Motor neuron (in vitro differentiated cells): ENCODE measurements around the gene CDS1. TPM values are rescaled to one million over a fixed set of nuclear protein-coding genes. Genes with fewer than 3 reads are reported as not detected.
"Not testable (repeated sequence)": the region's sequence is repeated elsewhere in the genome, so short reads cannot be mapped to it uniquely, and the experiment has no call there.

Experiments used
- ATAC-seq, 8 experiments: fragments of 200-7000 bp; cut with Tn5 transposase; replicated peaks in 6 of 8; 2 replicates each; pipeline ENCODE4 v1.8.0; 2021; ENCODE audit warnings: mild to moderate bottlenecking in 8 of 8, moderate library complexity in 8 of 8
- H3K27ac ChIP-seq, 2 donors: fragments of 250-450 bp; sonication (Bioruptor Pico); 2 replicates each; pipeline ENCODE4 v1.9.0; 2021; ENCODE audit warnings: antibody characterized with exemption in 2 of 2, mild to moderate bottlenecking in 2 of 2, moderate library complexity in 1 of 2
- H3K4me1 ChIP-seq, 2 donors: fragments of 250-450 bp; sonication (Bioruptor Pico); replicated peaks in 1 of 2; 2 replicates each; pipeline ENCODE4 v1.6.1; 2021; ENCODE audit warnings: antibody characterized with exemption in 2 of 2, mild to moderate bottlenecking in 2 of 2, moderate library complexity in 1 of 2
- H3K4me3 ChIP-seq, 5 donors: fragments of 250-450 bp; sonication (Bioruptor Pico); 2 replicates each; pipeline ENCODE4 v1.9.0; 2021; ENCODE audit warnings: antibody characterized with exemption in 5 of 5, mild to moderate bottlenecking in 5 of 5, moderate library complexity in 4 of 5
- WGBS, 10 experiments: fragments of 450-650 bp; shearing (Covaris generic); methylation state at CpG; one replicate each; pipeline ENCODE4 v1.0.0; 2022; 5-methylcytosine and 5-hydroxymethylcytosine counted together
- in situ Hi-C, 9 experiments: fragments of 400-800 bp; cut with MboI; loops; one replicate each; pipeline ENCODE4 v1.15.0; 2021; ENCODE audit warnings: low sequenced_read_pairs in 9 of 9, low pct_unique_long_range_greater_than_20kb in 2 of 9; ENCODE audit not compliant: unreplicated experiment in 9 of 9
- total RNA-seq, 8 experiments: library from RNA; unstranded; fragments of 300-600 nt; gene quantifications; 2 replicates each; pipeline versions ENCODE4 v1.2.3 to v1.2.4, GENCODE V29; 2022

CDS1 gene
- 10 to 100 TPM in 1 of 8 experiments, 1 to 10 TPM in 4, under 1 TPM in 3; 0.59 to 23.5 (median 3.2) TPM for total RNA-seq

DNA sequence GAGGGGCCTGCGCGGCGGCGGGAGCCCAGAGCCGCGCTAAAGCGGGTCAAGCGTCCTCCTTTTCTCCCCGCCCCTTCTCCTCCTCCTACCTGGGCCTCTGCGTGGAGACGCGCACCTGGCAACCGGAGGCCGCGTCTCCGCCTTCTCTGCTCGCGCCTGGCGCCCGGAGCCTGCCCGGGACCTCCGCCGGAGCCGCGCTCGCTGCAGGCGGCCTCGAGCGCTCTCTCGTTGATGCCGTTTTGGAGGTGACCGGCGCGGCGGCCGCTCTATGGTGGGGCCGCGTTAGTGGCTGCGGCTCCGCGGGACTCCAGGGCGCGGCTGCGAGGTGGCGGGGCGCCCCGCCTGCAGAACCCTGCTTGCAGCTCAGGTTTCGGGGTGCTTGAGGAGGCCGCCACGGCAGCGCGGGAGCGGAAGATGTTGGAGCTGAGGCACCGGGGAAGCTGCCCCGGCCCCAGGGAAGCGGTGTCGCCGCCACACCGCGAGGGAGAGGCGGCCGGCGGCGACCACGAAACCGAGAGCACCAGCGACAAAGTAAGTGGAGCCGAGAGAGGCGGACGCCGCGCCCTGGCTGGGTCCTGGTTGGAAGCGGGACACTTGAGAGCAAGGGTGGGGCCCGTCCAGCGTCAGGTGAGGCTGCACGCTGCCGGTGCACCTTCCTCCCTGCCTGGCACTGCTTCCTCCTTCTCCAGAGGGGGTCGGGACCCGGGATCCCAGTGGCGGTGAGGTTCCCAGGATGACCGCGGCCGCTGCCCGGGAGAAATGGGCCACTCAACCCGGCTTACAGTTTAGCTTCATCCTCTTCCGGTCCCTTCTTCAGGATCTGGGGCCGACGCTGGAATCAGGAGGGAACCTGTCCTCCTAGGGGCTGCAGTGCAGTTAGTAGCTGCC, at the start of gene CDS1:
CDS1 (plus strand) TSS at position 140 of the 888 bp plus-strand sequence; CDS start at position 415, 275 bp downstream.
- peak in 7 of 8 experiments; percentile 4 to 69 (median 55) for ATAC-seq
- WGBS, 10 experiments = 0% methylated on average over 3 to 11 of the region's 88 CpGs; no CpG with 5 or more reads in 6 of the 10 experiments
- in situ Hi-C loops = loop anchor here in 1 of 9 experiments (25.0 kb wide), 1 partner anchor 404 kb away; no protein-coding TSS in a partner anchor
- H3K4me3 ChIP-seq = peak within 1 kb of the TSS; percentile 60 to 82 (median 78)
- peak within 1 kb of the TSS; percentile 17 to 56 for H3K27ac ChIP-seq
- H3K4me1 ChIP-seq = peaks cover 5% of the 10 kb centered on the region in 2 donors

GRCh38 chr4:84535901-84536300, 47.0 kb upstream of the CDS1 start:
- Histone ChIP-seq H3K27ac (no peak overlapping the region), H3K4me1 (no peaks in the 10 kb centered on the region), H3K4me3 (no peak overlapping the region)
- in situ Hi-C loops = no loop called here
- 65 to 100% (median 94%) methylated on average over 1 to 2 of the region's 2 CpGs; no CpG with 5 or more reads in 1 of the 10 experiments for WGBS, 10 experiments
- ATAC-seq = no peak

DNA sequence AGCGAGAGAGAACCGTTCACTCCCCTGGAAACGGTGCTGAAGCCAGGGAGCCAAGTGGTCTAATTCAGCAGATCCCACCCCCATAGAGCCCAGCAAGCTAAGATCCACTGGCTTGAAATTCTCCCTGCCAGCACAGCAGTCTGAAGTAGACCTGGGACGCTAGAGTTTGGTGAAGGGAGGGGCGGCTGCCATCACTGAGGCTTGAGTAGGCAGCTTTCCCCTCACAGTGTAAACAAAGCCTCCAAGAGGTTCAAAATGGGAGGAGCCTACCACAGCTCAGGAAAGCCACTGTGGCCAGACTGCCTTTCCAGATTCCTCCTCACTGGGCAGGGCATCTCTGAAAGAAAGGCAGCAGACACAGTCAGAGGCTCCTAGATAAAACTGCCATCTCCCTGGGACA, 37.8 kb upstream of the CDS1 start:
- no peaks in the 10 kb centered on the region for H3K4me1 ChIP-seq
- 43 to 100% (median 81%) methylated on average over 1 to 5 of the region's 5 CpGs; no CpG with 5 or more reads in 6 of the 10 experiments for WGBS, 10 experiments
- in situ Hi-C loops = no loop called here

GRCh38 chr4:84547211-84547610, 35.7 kb upstream of the CDS1 start:
- 25 to 100% (median 75%) methylated on average over 1 to 3 of the region's 3 CpGs for WGBS, 10 experiments
- Histone ChIP-seq H3K4me3 (no peak overlapping the region), H3K4me1 (no peaks in the 10 kb centered on the region), H3K27ac (no peak overlapping the region)
- in situ Hi-C loops = no loop called here
- no peak for ATAC-seq

More for the DNA sequence above, 37.8 kb upstream of the CDS1 start:
- ATAC-seq = no peak
- Histone ChIP-seq H3K4me3 (no peak overlapping the region), H3K27ac (no peak overlapping the region)

DNA sequence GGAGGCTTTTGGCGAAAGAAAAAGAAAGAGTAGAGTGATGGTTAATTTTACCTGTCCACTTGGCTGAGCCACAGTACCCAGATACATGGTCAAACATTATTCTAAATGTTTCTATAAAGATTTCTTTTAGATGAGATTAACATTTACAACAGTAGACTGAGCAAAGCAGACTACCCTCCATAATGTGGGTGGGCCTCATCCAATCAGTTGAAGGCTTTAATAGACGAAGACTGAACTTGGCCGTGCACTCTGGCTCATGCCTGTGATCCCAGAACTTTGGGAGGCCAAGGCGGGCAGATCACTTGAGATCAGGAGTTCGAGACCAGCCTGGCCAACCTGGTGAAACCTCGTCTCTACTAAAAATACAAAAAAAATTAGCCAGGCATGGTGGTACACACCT, 33.7 kb upstream of the CDS1 start:
- ATAC-seq, in situ Hi-C loops, H3K4me1 ChIP-seq, H3K27ac ChIP-seq, H3K4me3 ChIP-seq: not testable (repeated sequence)
- 7 to 100% (median 53%) methylated on average over 2 to 5 of the region's 6 CpGs; no CpG with 5 or more reads in 1 of the 10 experiments for WGBS, 10 experiments

- ATAC-seq = no peak
- 67 to 100% (median 94%) methylated on average over 2 to 5 of the region's 5 CpGs; no CpG with 5 or more reads in 1 of the 10 experiments for WGBS, 10 experiments
- H3K4me1 ChIP-seq = no peaks in the 10 kb centered on the region
- in situ Hi-C loops = no loop called here
- no peak overlapping the region for H3K4me3 ChIP-seq
- H3K27ac ChIP-seq = no peak overlapping the region
Measured at GRCh38 chr4:84562156-84562555, 20.8 kb upstream of the CDS1 start.

DNA sequence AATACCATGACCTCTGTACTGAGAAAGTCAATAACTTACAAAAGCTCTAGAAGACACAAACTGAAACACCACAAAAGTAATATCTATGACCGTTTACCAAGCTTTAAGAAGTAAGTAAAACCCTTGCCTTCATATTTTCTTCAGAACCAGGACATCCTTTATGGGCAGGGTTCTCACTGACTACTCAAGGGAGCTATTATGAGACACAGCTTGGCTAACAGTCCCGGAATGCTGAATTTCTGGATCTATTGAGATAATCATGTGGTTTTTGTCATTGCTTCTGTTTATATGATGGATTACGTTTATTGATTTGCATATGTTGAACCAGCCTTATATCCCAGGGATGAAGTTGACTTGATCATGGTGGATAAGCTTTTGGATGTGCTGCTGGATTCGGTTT, 19.9 kb upstream of the CDS1 start:
- no peak overlapping the region for H3K27ac ChIP-seq
- H3K4me3 ChIP-seq = no peak overlapping the region
- H3K4me1 ChIP-seq = no peaks in the 10 kb centered on the region
- in situ Hi-C loops = no loop called here
- peak in 1 of 8 experiments; percentile 40 for ATAC-seq
- 0 to 100% (median 85%) methylated on average over 1 to 4 of the region's 4 CpGs; no CpG with 5 or more reads in 1 of the 10 experiments for WGBS, 10 experiments

DNA sequence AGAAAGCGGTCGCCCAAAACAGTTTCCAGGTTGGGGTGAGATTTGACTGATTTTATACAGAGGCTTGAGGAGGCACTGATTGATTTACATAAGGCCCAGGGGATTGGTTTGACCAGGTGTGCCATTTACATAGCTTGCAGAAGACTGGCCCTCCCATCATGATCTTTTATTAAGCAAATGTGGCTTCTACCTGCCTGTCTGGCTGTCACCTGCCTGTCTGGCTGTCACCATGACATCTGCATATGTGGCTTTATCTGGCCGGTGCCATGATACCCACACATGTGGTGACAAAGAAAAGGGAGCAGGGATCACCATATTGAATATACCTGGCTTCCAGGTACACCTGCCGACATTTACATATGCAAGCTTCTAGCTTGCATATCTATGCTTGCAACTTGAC, 17.0 kb upstream of the CDS1 start:
- H3K4me1 ChIP-seq = no peaks in the 10 kb centered on the region
- no peak overlapping the region for H3K4me3 ChIP-seq
- no peak overlapping the region for H3K27ac ChIP-seq
- WGBS, 10 experiments = 43 to 100% (median 80%) methylated on average over 1 to 4 of the region's 4 CpGs; no CpG with 5 or more reads in 1 of the 10 experiments
- in situ Hi-C loops = no loop called here
- ATAC-seq = no peak

DNA sequence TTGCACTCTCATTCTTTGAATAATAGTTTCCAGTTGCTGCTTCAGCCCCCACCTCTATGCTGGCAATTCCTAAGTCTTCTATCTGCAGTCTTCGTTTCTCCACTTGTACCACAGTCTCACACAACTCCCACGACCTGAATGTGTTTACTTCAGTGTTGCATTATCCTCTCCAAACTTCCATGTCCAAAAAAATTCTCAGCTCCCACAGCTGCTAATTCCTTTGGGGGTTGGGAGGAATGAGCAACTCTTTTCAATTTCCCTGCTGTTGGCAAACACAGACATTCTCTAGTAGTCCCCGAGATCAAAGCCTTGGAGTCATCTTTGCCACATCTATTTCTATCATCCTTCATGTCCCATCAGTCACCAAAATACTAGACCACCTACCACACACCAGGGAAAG, 14.4 kb upstream of the CDS1 start:
- no peak for ATAC-seq
- H3K27ac ChIP-seq = no peak overlapping the region
- in situ Hi-C loops = no loop called here
- WGBS, 10 experiments = 6 to 92% (median 21%) methylated on average over 1 to 3 of the region's 3 CpGs; no CpG with 5 or more reads in 1 of the 10 experiments
- no peak overlapping the region for H3K4me3 ChIP-seq
- no peaks in the 10 kb centered on the region for H3K4me1 ChIP-seq

DNA sequence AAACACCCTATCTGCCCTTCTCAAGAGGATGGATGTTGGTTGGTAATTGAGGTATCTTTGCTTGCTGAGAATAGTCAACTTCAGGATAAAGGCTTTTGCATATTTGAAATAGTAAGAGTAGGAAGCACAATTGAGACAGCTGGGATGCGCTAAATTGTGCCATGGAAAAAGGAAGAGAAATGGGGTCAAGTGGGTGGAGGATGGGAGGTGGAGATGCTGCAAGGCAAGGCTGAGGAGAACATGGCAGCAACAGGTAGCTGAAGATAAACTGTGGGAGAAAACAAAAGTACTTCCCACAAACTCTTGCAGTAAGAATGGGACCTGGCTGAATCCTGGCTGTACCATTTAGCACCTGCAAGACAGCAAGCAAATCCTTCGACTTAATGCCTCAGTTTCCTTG, 13.9 kb upstream of the CDS1 start:
- WGBS, 10 experiments = 70 to 100% (median 100%) methylated on average over 1 to 2 of the region's 2 CpGs; no CpG with 5 or more reads in 2 of the 10 experiments
- ATAC-seq = no peak
- H3K27ac ChIP-seq = no peak overlapping the region
- no peak overlapping the region for H3K4me3 ChIP-seq
- H3K4me1 ChIP-seq = no peaks in the 10 kb centered on the region
- in situ Hi-C loops = no loop called here

GRCh38 chr4:84573385-84574068, 9.4 kb upstream of the CDS1 start:
- in situ Hi-C loops = no loop called here
- 44 to 97% (median 85%) methylated on average over 2 to 4 of the region's 4 CpGs for WGBS, 10 experiments
- H3K4me1 ChIP-seq = no peaks in the 10 kb centered on the region
- ATAC-seq = peak in 2 of 8 experiments; percentile 77 to 84
- H3K4me3 ChIP-seq = no peak overlapping the region
- no peak overlapping the region for H3K27ac ChIP-seq

- Histone ChIP-seq H3K4me1 (peaks cover 0 to under 1% of the 10 kb centered on the region in 2 donors), H3K4me3 (no peak overlapping the region), H3K27ac (no peak overlapping the region)
- WGBS, 10 experiments = 75 to 100% (median 86%) methylated on average over 2 to 6 of the region's 6 CpGs; no CpG with 5 or more reads in 2 of the 10 experiments
- in situ Hi-C loops = no loop called here
- peak in 1 of 8 experiments; percentile 32 for ATAC-seq
Measured at GRCh38 chr4:84574069-84574720, 8.7 kb upstream of the CDS1 start.
